GM12878 (cell line): ENCODE data around the gene BOLA1. TPM values are rescaled to one million over a fixed set of nuclear protein-coding genes. Genes with fewer than 3 reads are reported as not detected.

ENCODE experiments used
- ATAC-seq: fragments of 200-7000 bp; cut with Tn5 transposase; 3 replicates; pipeline ENCODE4 v1.9.1; 2020; ENCODE audit warnings: mild to moderate bottlenecking, moderate library complexity
- BruUV-seq: library from RNA; stranded (reverse); fragments of 400-500 nt; replicated peaks from 2 replicates; lab custom pipeline; 2021; lab: Mats Ljungman, UMichigan
- CTCF ChIA-PET: fragments of 300-600 bp; sonication (Branson Sonifier 250); formaldehyde crosslinking; extraction: SDS; loops from one replicate; lab custom pipeline; 2021; ENCODE audit warnings: inconsistent platforms; lab: Yijun Ruan, JAX
- POLR2A ChIA-PET: fragments of 350-600 bp; formaldehyde crosslinking; extraction: SDS; loops from one replicate; lab custom pipeline; 2021; ENCODE audit warnings: inconsistent platforms; lab: Charles Lee
- RAD21 ChIA-PET: fragments of 300-600 bp; sonication (Branson Sonifier 250); formaldehyde crosslinking; loops from one replicate; lab custom pipeline; 2023; ENCODE audit warnings: antibody characterized with exemption; ENCODE audit not compliant: unreplicated experiment; lab: Charles Lee
- SMC1A ChIA-PET: fragments of 300-600 bp; sonication (Branson Sonifier 250); formaldehyde crosslinking; loops from one replicate; lab custom pipeline; 2023; ENCODE audit not compliant: unreplicated experiment, uncharacterized antibody; lab: Charles Lee
- DNase-seq: peaks from one replicate; pipeline ENCODE4 v3.0.0-alpha.2; 2011; ENCODE audit warnings: low read depth, low spot score
- FAIRE-seq: peaks from 3 replicates; lab custom pipeline; 2011; peaks lifted over from hg19 to GRCh38; lab: Jason Lieb, UNC
- H2AFZ ChIP-seq: 2 replicates; pipeline ENCODE4 v1.6.0; 2011; ENCODE audit warnings: low read depth, low read length, control low read depth; ENCODE audit not compliant: control insufficient read depth
- H3K27ac ChIP-seq: 2 replicates; pipeline ENCODE4 v1.5.1; 2011; ENCODE audit warnings: control low read depth; ENCODE audit not compliant: control insufficient read depth, insufficient read depth
- H3K27me3 ChIP-seq, 2 experiments: replicated peaks in 1 of 2; 2 replicates each; pipeline versions ENCODE4 v1.6.0 to v1.6.1; 2011; ENCODE audit warnings: low read length in 1 of 2; ENCODE audit not compliant: control insufficient read depth in 2 of 2, insufficient read depth in 2 of 2
- H3K36me3 ChIP-seq, 2 experiments: 2 replicates each; pipeline ENCODE4 v1.5.1; 2011; ENCODE audit warnings: low read length in 1 of 2; ENCODE audit not compliant: control insufficient read depth in 2 of 2, insufficient read depth in 2 of 2
- H3K4me1 ChIP-seq: 2 replicates; pipeline ENCODE4 v1.6.1; 2011; ENCODE audit warnings: mild to moderate bottlenecking, low read length, moderate library complexity, mixed read lengths; ENCODE audit not compliant: control insufficient read depth, insufficient read depth
- H3K4me2 ChIP-seq: 2 replicates; pipeline ENCODE4 v1.6.0; 2011; ENCODE audit warnings: control low read depth; ENCODE audit not compliant: control insufficient read depth, insufficient read depth
- H3K4me3 ChIP-seq: fragments of 200-600 bp; sonication (generic); 2 replicates; pipeline ENCODE4 v1.5.1; 2016
- H3K79me2 ChIP-seq: 2 replicates; pipeline ENCODE4 v1.6.0; 2011; ENCODE audit warnings: low read length; ENCODE audit not compliant: control insufficient read depth, insufficient read depth
- H3K9ac ChIP-seq: 2 replicates; pipeline ENCODE4 v1.8.0; 2011; ENCODE audit warnings: low read length, control low read depth, mixed read lengths; ENCODE audit not compliant: control insufficient read depth, insufficient read depth
- H3K9me3 ChIP-seq: replicated peaks from 3 replicates; pipeline ENCODE4 v1.5.1; 2011; ENCODE audit warnings: mild to moderate bottlenecking, low read length; ENCODE audit not compliant: control insufficient read depth, insufficient read depth
- H4K20me1 ChIP-seq: 2 replicates; pipeline ENCODE4 v1.6.0; 2011; ENCODE audit not compliant: control insufficient read depth, insufficient read depth
- BACH1 ChIP-seq: fragments of 450-650 bp; IDR thresholded peaks from 2 replicates; pipeline ENCODE4 v1.6.1; 2017; ENCODE audit warnings: mild to moderate bottlenecking, borderline replicate concordance
- BCL11A ChIP-seq: IDR thresholded peaks from 2 replicates; pipeline ENCODE4 v1.6.1; 2011; ENCODE audit warnings: low read depth, low read length
- CREB1 ChIP-seq: IDR thresholded peaks from 2 replicates; pipeline ENCODE4 v1.6.1; 2012; ENCODE audit warnings: low read depth, mild to moderate bottlenecking, inconsistent platforms
- FOXM1 ChIP-seq: IDR thresholded peaks from 2 replicates; pipeline ENCODE4 v1.6.1; 2012; ENCODE audit warnings: low read depth, mild to moderate bottlenecking, inconsistent platforms, low read length, moderate library complexity
- HDAC6 ChIP-seq: fragments of 200-600 bp; sonication (generic); IDR thresholded peaks from one replicate; pipeline ENCODE4 v1.8.0; 2017; ENCODE audit warnings: antibody characterized with exemption; ENCODE audit not compliant: unreplicated experiment
- KAT2A ChIP-seq: conservative IDR thresholded peaks from 2 replicates; pipeline ENCODE4 v1.6.1; 2011; ENCODE audit warnings: low read depth, low read length; ENCODE audit not compliant: control insufficient read depth
- MXI1 ChIP-seq: fragments of 150-350 bp; IDR thresholded peaks from 2 replicates; pipeline ENCODE4 v1.6.1; 2011; ENCODE audit warnings: low read depth, mild to moderate bottlenecking, inconsistent platforms, low read length, improper control_type of control experiment
- NR2C2 ChIP-seq: IDR thresholded peaks from 2 replicates; pipeline ENCODE4 v1.6.1; 2011; ENCODE audit warnings: borderline replicate concordance, low read depth; ENCODE audit not compliant: control insufficient read depth, insufficient read length
- RFX5 ChIP-seq: IDR thresholded peaks from 2 replicates; pipeline ENCODE4 v1.6.1; 2011; ENCODE audit warnings: low read depth, low read length, improper control_type of control experiment
- SIN3A ChIP-seq: IDR thresholded peaks from 2 replicates; pipeline ENCODE4 v1.6.1; 2012; ENCODE audit warnings: low read depth, low read length, improper control_type of control experiment
- SMAD5 ChIP-seq: IDR thresholded peaks from 2 replicates; pipeline ENCODE4 v1.6.1; 2016; ENCODE audit warnings: antibody characterized with exemption, low read depth
- ZNF217 ChIP-seq: fragments of 450-650 bp; IDR thresholded peaks from 2 replicates; pipeline ENCODE4 v1.6.1; 2017; ENCODE audit warnings: antibody characterized with exemption, mild to moderate bottlenecking
- ZNF384 ChIP-seq: IDR thresholded peaks from 2 replicates; pipeline ENCODE4 v1.6.1; 2012; ENCODE audit warnings: low read depth, mild to moderate bottlenecking, low read length, improper control_type of control experiment, borderline replicate concordance
- WGBS: methylation state at CpG from one replicate; pipeline ENCODE4 v1.1.6; 2016; ENCODE audit warnings: low lambda C conversion rate; ENCODE audit not compliant: insufficient replicate concordance, insufficient coverage; ENCODE audit errors: missing lambda C conversion rate; 5-methylcytosine and 5-hydroxymethylcytosine counted together
- in situ Hi-C: fragments of 300-500 bp; cut with MboI; formaldehyde crosslinking; loops from 9 replicates; pipeline ENCODE4 v1.14.3; 2018; ENCODE audit warnings: mixed read lengths
- intact Hi-C: fragments of 100-400 bp; cut with micrococcal nuclease; formaldehyde crosslinking; loops from one replicate; pipeline ENCODE4 v1.14.2; 2022; ENCODE audit not compliant: unreplicated experiment
- polyA plus RNA-seq, 11 experiments: library from polyadenylated mRNA; depleted of rRNA in 4 of 11; unstranded in 6 of 11; stranded (reverse) in 5 of 11; fragments of >200 nt; fragmentation: Nextera tagmentation in 4 of 11; fragmentation: Illumina TruSeq in 1 of 11; extraction: Ambion mirVana in 4 of 11; extraction: Trizol in 1 of 11; gene quantifications; 1 replicate in 1 of 11; 2 replicates in 10 of 11; pipeline versions ENCODE4 v1.2.1 to v1.2.3, GENCODE V29; 2011 to 2016; ENCODE audit warnings: inconsistent platforms in 2 of 11, missing spikeins in 2 of 11, low read depth in 1 of 11
- total RNA-seq, 4 experiments: library from RNA; depleted of rRNA in 3 of 4; stranded (reverse); fragments of >200 nt in 3 of 4; fragmentation: Illumina TruSeq in 1 of 4; extraction: Trizol in 1 of 4; gene quantifications; 2 replicates each; pipeline versions ENCODE4 v1.2.1 to v1.2.3, GENCODE V29; 2013 to 2021
- TF ChIP-seq, protein P1 (sequence below): fragments of 450-650 bp; IDR thresholded peaks from 2 replicates; pipeline ENCODE4 v1.6.1; 2017; ENCODE audit warnings: mild to moderate bottlenecking, moderate library complexity

Gene BOLA1
- total and polyA plus RNA-seq, 10 of the 15 experiments (the other 5 are each of a cell fraction or from before 2014, with no cell fraction given): 0.74 to 18.7 (median 11.3) TPM

DNA sequence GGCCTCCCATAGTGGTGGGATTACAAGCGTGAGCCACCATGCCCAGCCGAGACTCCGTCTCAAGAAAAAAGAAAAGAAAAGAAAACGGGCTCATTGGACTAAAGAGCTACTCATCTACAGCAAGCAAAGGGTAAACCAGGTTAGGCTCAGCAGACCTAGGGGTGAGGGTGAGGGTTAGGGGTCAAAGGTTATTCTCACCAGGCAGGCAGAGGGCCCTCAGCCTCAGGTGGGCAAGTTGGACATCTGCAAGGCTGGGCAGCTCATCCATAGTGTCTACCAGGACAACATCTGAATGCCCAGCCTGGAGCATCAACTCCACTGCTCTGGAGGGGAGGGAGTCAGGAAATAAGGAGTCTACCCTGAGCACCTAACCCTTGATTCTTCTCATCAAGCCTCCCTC is 33.8 kb downstream of the BOLA1 start:
- ATAC-seq (no peak), DNase-seq (no peak), FAIRE-seq (no peak)
- peaks cover 11% of the 10 kb centered on the region for H3K4me1 ChIP-seq
- TF ChIP-seq ZNF217: no peak
- TF ChIP-seq KAT2A: no peak
- TF ChIP-seq, protein P1, sequence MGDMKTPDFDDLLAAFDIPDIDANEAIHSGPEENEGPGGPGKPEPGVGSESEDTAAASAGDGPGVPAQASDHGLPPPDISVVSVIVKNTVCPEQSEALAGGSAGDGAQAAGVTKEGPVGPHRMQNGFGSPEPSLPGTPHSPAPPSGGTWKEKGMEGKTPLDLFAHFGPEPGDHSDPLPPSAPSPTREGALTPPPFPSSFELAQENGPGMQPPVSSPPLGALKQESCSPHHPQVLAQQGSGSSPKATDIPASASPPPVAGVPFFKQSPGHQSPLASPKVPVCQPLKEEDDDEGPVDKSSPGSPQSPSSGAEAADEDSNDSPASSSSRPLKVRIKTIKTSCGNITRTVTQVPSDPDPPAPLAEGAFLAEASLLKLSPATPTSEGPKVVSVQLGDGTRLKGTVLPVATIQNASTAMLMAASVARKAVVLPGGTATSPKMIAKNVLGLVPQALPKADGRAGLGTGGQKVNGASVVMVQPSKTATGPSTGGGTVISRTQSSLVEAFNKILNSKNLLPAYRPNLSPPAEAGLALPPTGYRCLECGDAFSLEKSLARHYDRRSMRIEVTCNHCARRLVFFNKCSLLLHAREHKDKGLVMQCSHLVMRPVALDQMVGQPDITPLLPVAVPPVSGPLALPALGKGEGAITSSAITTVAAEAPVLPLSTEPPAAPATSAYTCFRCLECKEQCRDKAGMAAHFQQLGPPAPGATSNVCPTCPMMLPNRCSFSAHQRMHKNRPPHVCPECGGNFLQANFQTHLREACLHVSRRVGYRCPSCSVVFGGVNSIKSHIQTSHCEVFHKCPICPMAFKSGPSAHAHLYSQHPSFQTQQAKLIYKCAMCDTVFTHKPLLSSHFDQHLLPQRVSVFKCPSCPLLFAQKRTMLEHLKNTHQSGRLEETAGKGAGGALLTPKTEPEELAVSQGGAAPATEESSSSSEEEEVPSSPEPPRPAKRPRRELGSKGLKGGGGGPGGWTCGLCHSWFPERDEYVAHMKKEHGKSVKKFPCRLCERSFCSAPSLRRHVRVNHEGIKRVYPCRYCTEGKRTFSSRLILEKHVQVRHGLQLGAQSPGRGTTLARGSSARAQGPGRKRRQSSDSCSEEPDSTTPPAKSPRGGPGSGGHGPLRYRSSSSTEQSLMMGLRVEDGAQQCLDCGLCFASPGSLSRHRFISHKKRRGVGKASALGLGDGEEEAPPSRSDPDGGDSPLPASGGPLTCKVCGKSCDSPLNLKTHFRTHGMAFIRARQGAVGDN: no peak
- TF ChIP-seq RFX5: no peak
- no peak for TF ChIP-seq HDAC6
- no peak for TF ChIP-seq CREB1
- no peak for TF ChIP-seq MXI1
- TF ChIP-seq NR2C2: no peak
- no peak for TF ChIP-seq ZNF384
- TF ChIP-seq FOXM1: no peak
- TF ChIP-seq BACH1: no peak
- TF ChIP-seq BCL11A: no peak
- TF ChIP-seq SMAD5: no peak
- TF ChIP-seq SIN3A: no peak
- H2AFZ ChIP-seq: no peak overlapping the region
- no peaks in the 10 kb centered on the region for H4K20me1 ChIP-seq
- ChIA-PET CTCF (no interaction called here), RAD21 (no interaction called here), POLR2A (no interaction called here), SMC1A (no interaction called here)
- no peak overlapping the region for H3K4me2 ChIP-seq
- H3K9me3 ChIP-seq: no peaks in the 10 kb centered on the region
- no peaks in the 10 kb centered on the region for H3K27me3 ChIP-seq
- H3K4me3 ChIP-seq: no peak overlapping the region
- no peaks in the 10 kb centered on the region for H3K79me2 ChIP-seq
- no peak overlapping the region for H3K9ac ChIP-seq
- BruUV-seq: no TSS peak
- intact Hi-C loops: no loop called here
- no peak overlapping the region for H3K27ac ChIP-seq
- in situ Hi-C loops: no loop called here
- 95% methylated on average over 4 of the region's 4 CpGs for WGBS
- H3K36me3 ChIP-seq: no peaks in the 10 kb centered on the region
